DLD1 (cell line): ENCODE results near the gene MRRF.

Experiments
- in situ Hi-C: cut with HindIII; loops from 2 replicates; pipeline ENCODE4 v1.10.0; 2017; ENCODE audit warnings: low sequenced_read_pairs

MRRF gene

DNA sequence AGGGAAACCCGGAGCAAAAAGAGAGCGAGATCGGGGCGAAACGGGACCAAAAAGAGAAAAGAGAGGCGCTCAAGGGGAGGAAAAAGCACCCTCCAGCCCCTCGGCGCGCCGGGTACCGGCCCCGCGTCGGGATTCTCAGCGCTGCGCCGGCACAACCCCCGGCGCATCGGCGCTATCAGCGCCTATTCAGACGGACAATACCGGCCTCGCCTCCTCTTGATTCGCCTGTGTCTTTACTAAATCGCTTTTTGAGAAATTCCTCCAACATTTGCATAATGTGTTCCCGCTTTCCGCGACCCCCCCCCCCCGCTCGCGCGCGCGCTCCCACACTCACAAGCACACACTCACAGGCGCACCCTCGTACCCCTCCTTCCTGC, 36.5 kb upstream of the MRRF start:
- in situ Hi-C loops, result no loop called here

DNA sequence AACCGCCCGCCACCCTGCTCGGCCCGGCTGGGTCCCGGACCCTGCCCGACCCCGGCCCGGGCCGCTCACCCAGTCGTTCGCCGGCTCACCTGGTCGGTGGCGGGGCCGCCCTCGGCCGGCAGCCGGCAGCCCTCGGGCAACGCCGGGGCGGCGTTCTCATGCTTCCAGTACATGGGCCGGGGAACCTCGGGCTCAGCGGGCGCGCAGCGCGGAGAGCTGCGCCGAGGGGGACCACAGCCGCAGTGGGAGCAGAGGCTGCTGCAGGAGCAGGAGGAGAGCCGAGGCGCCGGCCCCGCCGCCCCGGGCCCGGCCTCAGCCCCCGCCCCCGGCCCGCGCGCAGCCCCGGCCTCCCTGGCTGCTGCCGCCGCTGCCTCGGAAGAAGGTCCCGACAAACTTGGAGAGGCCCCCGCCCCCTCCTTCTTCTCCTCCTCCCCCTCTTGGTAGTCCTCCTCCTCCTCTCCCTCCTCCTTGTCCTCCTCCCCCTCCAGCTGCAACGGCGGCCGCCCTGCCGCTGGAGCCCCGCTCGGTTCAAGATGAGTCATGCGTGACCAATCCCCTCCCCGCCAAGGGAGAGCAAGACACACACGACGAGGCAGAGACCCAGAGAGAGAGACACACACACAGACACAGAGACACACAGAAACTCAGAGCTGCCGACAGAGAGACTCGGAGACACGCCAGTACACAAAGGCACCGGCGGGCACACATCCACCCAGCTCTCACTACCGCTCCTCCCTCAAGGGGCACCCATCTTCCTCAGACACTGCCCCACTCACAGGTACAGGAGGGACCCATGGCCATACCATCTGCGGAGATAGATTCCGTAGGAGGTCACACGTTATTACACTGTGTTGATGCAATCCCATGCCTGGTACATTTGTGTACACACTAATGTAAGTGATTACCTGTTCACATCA, 35.9 kb upstream of the MRRF start, which contains the start of gene LHX6:
Gene LHX6, minus strand, starts transcription at position 390 of the 917 bp plus-strand sequence. Its CDS starts 217 bp downstream, at position 173.
- in situ Hi-C loops, result no loop called here

DNA sequence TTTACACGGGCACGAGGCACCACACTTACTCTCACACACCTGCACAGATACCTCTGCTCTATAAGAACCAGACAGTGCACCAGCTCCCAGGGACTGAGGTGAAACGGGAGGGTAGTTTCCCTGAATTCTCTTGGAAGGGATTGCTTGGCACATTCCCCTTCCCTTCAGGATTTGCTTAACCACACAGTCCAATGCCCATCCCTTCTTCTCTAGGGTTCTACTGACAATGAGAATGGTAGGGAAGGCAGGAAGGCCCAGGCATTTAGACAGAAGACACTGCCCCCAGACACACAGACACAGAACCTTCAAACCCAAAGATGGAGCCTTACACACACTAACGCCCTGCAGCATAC, 35.2 kb upstream of the MRRF start:
- in situ Hi-C loops, result no loop called here

DNA sequence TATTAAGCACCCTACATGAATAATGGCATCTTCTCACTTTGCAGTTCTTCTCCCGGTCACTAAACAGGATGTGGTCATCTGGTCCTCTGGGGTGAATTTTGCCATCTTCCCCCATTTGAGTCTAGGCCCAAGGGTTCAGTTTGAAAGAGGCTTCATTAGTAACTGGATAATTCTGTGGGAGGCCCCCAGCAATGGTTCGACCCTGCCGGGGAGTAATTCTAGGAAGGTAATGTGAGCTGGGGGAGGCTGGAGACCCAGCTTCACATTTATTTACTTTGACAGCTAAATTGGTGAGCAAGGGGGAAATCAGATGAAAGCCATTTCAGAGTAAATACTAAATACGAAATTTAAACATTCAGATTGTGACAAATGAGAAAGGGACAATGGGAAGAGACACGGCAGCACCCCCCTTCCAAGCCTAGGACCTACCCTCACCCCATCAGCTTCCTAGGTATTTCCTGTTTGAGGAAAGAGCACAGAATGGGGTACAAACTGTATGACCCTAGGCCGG, 31.8 kb upstream of the MRRF start:
- in situ Hi-C loops, result no loop called here

DNA sequence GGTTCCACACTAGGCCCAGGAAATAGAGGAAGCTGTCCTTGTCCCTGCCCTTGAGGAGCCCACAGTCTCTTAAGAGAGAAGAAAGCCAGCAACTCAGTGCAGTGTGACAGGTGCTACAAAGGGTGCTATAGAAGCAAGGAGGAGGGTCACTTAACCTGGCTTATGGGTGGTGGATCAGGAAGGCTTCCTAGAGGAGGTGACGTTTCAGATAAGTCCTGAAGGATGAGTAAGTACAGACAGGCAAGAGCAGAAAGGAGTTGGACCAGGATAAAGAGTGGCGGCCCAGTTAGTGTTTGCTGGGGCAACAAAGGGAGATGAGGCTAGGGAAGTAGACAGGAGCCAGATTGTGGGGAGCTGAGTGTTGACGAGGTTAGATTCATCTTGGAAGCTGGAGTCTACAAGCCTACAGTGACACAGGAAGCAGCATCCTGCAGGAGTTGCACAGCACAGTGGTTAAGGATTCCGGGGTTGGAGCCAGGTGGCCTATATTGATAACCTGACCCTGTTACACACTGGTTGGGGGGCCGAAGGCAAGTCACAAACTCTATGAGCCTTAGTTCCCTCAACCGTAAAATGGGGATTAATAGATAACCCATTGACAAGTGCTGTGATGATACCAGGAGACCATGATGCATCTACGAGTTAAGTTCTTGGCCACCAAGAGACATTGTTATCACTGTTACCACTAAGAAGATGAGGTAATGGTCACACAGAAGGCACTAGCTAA, 30.5 kb upstream of the MRRF start:
- in situ Hi-C loops, result no loop called here

DNA sequence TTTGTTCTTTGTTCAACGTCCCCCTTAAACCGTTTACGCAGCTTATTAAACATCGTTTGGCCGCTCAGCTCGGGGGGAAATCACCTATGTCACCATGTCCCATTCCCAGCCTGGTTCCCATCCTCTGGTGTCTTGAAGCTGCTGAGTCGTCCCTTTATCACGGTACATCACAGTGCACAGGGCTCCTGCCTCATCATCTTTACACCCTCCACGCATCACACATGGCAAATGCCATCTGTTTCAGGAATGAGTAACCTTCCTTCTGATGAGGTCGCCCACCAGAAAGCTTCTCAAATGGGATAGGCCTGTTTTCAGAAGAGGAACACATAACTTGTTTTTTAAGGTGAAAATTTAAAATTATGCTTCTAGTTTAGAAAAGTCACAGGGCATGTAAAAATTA, 28.0 kb upstream of the MRRF start:
- in situ Hi-C loops, result no loop called here

DNA sequence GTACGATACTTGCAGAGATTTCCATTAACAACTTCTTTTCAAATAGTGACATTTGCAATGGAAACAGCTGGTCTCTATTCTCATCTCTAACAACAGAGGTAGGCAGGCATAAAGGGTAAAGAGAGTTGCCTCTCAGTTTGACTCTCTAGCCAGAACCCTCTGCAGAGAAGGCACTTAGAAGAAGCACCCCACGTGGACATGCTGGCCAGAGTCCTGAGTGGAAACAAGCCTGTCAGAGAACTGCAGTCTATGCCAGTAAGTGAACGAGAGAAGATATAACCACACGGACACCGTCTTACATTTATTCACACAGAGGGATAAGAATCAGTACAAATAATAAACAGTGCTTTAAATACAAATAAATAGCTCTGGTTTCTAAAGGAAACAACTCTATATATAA, 25.0 kb upstream of the MRRF start:
- in situ Hi-C loops, result no loop called here

DNA sequence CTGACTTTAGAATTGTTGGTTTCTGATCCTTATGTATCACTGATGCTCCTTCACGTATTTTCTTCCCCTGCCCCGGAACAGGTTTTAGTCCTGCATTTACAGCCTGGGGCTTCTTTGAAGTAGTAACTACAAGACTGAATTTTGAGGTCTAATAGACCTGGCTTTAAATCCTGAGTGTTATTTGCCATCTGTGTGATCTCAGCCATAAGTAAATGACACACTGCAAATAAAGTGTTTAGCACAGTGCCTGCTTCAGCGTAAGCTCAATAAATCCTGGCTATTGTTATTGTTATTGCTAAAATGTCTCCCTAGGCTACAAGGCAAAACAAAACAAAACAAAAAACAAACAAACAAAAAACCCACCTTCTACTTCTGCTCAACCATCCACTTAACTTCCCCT, 20.3 kb upstream of the MRRF start:
- in situ Hi-C loops, result no loop called here

DNA sequence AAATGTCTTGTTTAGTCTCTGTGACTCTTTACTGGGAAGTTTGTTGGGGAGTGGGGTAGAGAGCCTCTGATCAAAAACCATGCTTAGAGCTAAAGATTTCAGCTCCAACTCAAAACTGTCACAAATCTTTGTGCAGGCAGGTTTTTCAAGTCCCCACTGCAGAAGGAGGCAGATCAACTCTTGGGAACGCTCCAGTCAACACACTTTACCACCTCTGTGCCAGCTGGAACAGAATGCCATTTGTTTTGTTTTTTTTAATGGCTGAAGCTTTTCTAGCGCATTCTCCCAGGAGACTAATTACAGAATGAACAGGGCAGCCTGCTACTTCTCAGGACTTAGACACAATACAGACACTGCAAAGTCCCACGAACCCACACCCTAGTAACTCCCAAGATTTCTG, 18.0 kb upstream of the MRRF start:
- in situ Hi-C loops, result no loop called here

DNA sequence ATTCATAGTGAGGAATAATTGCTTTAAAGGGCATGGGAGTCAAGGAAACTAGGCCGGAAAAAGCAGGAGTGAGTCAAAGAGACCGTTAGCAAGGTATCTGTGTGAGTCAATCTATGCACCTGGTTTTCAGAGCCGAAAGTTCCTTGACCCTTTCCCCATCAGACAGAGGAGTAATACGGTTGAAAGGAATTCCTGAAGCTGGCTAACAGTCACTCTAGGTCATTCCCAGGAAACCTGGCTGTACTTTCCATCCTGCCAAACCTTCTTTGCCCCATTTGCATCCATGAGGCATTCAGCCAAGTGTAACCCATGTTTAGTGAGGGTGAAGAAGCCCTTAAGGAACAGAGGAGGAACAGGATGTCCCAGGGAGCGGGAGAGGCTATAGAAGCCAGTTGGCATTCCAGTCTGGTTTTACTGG, 16.2 kb upstream of the MRRF start:
- in situ Hi-C loops, result no loop called here

DNA sequence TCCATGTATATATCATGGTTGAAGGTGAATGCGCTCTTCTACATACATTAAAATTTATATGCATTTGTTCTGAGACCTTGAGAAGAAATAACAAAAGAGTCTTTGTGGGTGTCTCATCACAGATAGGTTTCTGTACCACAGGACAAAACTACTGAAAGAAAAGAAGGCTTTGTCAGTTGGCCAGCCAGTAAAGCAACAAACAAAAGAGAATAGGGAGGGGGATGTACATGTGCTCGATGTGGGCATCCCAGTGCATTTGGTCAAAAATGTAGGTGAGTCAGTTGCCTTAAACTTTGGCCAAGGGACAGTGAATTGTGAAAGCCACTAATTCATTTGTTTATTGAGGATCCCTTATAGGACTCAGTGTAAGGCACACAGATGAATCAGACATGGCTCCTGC, 13.3 kb upstream of the MRRF start:
- in situ Hi-C loops, result no loop called here

DNA sequence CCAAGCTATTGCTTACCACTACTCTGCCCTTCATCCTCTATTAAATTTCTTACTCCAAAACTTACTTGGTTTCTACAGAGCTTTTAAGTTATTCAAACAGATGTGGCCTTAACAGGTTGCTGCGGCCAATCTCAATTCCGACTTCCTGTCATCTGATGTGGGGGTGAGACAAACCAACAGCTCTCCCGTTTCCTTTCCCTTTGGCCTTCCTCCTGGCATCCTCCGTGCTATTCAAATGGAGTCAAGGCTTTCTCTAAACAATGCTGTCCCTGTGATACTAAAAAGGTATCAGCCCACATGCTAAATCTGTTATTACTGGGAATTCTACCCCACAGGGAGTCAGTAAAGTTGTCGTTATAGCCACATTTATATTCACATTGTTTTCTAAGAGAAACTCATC, 11.9 kb upstream of the MRRF start:
- in situ Hi-C loops, result no loop called here

DNA sequence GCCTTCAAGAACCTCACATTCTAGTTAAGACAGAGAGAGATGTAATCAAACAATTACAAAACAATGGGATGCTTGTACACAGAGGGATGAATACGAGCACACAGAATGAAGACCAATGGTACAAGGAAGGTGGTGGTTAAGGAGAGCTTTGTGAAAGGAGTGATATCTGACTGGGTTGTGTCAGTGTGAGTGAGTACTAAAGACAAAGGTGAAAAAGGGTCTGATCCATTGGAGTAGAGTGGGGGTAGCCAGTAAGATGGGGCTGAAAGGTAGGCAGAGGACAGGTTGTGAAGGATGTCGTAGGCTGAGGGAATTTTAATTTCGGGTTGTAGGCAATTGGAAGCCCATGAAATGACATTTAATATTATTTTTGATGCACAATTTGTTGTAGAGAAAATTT, 9.9 kb upstream of the MRRF start:
- in situ Hi-C loops, result no loop called here

DNA sequence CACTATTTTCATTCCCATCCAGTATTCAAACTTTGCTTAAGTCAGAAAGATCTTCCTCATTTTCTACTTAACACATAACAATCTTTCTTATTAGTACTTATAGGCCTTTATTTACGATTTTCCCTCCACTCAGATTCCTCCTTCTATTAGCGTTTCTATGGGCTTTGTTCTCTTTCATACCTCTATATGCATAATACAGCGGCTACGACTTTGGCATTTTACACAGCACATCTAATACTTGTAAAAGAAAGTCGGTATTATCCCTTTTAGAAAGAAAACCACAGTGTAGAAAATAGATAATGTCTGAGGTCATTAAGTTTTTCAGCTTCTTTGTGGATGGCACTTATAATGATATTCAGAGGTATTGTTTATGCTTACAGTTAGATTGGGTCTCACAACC, 8.5 kb upstream of the MRRF start:
- in situ Hi-C loops, result no loop called here

DNA sequence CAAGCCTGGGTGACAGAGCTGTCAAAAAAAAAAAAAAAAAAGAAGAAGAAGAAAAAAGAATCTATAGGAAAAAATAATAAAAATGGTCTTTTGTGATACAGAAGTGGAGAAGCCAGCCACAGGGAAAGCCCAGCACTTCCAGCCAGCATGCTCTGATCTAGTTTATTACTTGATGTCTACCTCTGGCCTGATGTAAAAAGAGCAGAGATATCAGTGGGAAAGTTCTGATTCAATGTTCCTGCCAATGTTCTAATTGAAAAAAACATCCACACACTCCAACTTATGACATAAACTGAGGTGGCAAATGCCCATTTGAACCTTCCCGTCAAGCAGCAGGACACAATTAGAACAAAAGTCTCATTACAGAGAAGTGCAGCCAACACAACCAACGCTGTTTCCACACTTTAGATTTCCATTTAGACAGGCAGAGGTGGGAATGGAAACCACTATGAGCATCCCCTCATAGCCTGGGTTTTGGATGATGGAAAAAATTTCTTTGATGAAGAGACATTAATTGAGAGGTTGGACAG, 5.7 kb upstream of the MRRF start:
- in situ Hi-C loops, result no loop called here

DNA sequence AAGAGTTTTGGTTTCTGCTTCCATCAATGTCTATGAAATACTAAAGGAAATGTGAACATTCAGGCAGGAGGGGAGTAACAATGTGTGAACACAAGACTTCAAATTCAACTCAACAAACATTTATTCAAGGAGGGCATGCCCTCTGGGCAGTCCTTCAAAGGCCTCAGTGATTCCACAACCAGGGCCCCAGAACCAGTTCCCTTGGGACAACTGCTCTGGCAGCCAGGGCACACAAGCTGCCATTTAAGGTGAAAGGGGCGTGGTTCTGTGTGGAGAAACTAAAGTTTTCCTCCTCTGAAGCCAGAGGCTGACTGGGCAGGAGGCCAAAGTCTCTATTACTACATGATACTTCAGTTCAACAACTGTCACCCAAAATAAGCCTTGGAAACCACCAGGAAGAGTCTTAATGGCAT, 3.2 kb upstream of the MRRF start:
- in situ Hi-C loops, result no loop called here

DNA sequence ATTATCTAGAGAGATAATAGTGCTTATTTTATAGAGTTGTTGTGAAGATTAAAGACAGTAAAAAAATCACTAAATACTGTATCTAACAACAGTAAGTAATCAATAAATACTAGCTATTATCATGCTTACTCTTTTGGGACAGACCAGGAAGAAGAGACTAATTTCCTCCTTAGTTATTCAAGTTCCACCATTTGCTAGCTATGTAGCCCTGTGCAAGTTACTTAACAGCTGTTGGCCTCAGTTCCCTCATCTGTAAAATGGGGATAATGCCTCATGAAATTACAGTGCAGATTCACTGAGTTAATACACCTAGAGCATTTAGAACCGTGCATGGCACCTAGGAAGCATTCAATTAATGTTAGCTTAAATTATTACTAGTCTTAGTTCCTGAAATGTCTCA, 2.6 kb upstream of the MRRF start:
- in situ Hi-C loops, result no loop called here

DNA sequence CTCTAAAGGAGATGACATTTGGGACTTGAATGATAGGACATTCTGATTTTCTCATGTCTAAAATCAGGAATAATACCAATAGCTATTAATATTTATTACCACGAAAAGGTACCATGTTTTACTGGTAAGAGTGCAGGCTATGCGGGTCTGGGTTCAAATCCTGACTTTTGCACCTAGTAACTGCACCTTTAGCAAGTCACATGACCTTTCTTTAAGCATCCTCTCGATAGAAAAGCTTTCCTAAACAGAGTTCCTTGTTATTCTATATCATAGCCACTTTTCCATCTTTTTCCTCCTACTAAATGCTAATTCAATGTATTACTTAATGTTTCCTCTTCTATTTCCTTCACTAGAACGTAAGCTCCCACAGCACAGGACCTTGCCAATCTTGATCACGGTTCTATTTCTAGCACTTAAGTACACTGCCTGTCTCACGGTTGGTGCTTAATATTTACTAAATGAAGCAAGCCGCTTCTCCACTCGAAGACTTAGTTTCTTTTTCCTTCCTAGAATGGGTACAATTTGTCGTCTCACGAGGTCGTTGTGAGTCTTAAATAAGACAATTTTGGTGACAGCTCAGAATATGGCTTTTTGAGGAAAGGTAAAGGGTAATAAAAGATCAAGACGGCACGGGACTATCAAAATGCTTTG, 858 bp upstream of the MRRF start:
- in situ Hi-C loops, result no loop called here

DNA sequence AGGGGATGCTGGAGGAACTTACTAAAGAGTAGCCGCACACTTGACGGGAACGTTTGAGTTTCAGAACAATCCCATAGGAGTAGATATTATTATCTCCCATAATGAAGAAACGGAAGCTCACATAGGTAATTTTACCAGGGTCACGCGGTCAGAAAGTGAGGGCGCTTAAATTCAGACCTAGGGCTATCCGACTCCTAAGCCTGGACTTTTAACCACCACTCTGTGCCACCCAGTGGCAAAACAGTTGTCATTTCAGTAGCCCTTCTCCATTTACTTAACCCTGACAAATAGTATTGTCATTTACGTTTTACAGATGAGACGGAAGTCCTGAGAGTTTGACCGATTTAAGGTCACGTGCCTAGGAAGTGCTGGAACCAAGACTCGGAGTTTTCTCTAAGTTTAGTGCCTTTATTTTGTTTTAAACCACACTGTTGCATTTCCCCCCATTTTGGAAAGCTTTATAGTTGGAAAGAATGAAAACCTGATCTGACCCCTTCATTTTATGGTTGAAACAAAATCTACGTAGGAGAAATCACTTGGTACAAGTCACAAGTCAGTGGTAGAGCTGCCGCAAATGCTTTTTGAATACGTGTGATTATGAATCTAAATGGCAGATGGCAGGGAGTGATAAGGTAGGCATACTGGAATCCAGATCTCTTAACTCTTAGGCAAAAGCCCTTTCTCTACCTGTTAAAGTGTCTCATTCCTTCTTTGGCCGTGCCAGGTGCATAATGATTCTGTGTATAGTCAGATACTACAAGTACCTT, 650 bp downstream of the MRRF start:
- in situ Hi-C loops, result no loop called here

DNA sequence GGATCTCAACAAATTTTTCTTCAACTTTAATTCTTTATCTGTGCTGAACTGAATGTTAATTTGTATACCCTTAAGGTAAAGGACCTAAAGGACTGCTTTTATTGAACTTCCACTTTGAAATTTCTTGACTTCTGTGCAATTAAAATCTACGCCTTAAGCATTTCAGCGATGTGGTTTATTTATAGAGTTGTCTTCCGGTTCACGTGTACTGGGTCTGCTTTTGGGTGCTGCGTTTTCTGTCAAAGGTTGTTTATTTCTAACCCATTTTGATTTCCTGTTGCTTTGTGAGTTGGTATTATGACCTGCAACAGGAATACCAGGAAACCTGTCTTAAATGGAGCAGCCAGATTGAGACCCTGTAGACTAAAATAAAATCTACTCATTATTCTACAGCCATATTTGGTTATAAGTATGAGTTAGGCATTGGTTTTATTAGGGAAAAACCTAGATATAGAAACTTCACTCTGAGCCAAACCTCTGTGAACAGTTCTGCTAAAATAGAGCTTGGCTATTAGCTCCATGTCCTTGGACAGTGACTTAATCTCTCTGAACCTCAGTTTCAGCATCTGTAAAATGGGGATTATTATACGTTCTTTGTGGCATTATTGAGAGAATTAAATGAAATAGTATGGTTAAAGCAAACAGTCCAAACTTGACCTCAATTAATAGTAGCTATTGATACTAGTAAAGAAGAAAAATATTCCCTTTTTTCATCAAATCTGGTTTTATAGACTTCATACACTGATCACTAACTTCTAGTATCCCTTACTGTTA, 3.5 kb downstream of the MRRF start:
- in situ Hi-C loops, result no loop called here
